Measurements from ENCODE around the gene SP1.

DNA sequence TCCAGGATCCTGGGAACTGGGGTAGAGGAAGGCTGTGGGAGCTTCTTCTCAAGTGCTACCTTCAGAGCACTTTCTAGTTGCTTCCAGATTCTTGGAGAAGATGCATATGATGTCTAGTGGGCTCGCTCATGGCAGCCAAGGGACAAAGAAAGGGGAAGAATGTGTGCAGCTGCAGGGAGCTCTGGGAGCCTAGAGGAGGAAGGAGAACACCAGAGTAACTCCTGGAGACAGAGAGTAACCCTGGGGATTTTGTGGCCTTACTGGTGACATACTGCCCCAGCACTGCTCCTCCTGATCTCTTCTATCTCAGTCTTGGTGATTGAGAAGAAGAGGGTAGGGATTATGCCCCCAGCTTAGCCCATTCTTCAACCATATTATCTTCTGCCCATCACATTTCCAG is 33.5 kb upstream of the SP1 start:
- TF ChIP-seq, protein P1, sequence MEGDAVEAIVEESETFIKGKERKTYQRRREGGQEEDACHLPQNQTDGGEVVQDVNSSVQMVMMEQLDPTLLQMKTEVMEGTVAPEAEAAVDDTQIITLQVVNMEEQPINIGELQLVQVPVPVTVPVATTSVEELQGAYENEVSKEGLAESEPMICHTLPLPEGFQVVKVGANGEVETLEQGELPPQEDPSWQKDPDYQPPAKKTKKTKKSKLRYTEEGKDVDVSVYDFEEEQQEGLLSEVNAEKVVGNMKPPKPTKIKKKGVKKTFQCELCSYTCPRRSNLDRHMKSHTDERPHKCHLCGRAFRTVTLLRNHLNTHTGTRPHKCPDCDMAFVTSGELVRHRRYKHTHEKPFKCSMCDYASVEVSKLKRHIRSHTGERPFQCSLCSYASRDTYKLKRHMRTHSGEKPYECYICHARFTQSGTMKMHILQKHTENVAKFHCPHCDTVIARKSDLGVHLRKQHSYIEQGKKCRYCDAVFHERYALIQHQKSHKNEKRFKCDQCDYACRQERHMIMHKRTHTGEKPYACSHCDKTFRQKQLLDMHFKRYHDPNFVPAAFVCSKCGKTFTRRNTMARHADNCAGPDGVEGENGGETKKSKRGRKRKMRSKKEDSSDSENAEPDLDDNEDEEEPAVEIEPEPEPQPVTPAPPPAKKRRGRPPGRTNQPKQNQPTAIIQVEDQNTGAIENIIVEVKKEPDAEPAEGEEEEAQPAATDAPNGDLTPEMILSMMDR (IDR thresholded peaks at IDR 0.05; ENCODE audit: insufficient read depth, low read length, poor library complexity, severe bottlenecking) = no peak
- TF ChIP-seq EZH2phosphoT487 (conservative IDR thresholded peaks at IDR 0.05; ENCODE audit: low read length) = no peak

Measured in SU-DHL-6 (cell line).